AG04449 (cell line): ENCODE measurements around the gene OR2D2.
"Not testable (repeated sequence)": the region's sequence is repeated elsewhere in the genome, so short reads cannot be mapped to it uniquely, and the experiment has no call there.

Experiments
- CTCF ChIA-PET: fragments of 350-600 bp; formaldehyde crosslinking; extraction: SDS; loops from one replicate; lab custom pipeline; 2021; ENCODE audit warnings: antibody characterized with exemption; lab: Yijun Ruan, JAX
- POLR2A ChIA-PET: fragments of 400-600, 350-600 bp; formaldehyde crosslinking; extraction: SDS; loops from one replicate; lab custom pipeline; 2020; ENCODE audit warnings: antibody characterized with exemption, inconsistent platforms; lab: Yijun Ruan, JAX
- DNase-seq: peaks from one replicate; pipeline ENCODE4 v3.0.0-alpha.2; 2010; ENCODE audit warnings: low read depth, low spot score
- H3K4me3 ChIP-seq: 2 replicates; pipeline ENCODE4 v1.5.1; 2011; ENCODE audit warnings: low read depth, mild to moderate bottlenecking, control low read depth, low read length
- TF ChIP-seq, protein P1 (sequence below): IDR thresholded peaks from one replicate; pipeline ENCODE4 v1.5.1; 2011; ENCODE audit warnings: mild to moderate bottlenecking, moderate library complexity, low read length, control low read depth, inconsistent platforms; ENCODE audit not compliant: insufficient read depth; ENCODE audit errors: missing control alignments

OR2D2 gene

DNA sequence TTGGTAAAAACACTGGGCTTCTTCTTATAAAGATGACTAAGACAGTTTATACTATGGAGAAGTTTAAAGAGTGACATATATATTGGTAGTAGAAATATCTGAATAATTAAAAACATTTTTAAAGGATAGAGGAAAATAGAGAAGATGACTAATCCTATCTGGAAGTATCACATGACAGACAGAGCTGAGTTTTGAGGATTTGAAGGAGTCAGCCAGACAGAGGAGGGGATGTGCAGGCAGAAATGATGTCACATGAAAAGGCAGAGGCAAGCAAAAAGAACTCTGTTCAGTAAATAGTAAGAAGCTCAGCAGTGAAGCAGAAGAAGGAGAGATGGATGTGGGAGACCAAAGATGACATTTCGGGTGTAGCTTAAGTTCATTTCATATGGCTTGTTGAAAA, 27.9 kb downstream of the OR2D2 start:
- ChIA-PET CTCF (no interaction called here), POLR2A (no interaction called here)
- no peak overlapping the region for H3K4me3 ChIP-seq
- no peak for DNase-seq
- TF ChIP-seq, protein P1, sequence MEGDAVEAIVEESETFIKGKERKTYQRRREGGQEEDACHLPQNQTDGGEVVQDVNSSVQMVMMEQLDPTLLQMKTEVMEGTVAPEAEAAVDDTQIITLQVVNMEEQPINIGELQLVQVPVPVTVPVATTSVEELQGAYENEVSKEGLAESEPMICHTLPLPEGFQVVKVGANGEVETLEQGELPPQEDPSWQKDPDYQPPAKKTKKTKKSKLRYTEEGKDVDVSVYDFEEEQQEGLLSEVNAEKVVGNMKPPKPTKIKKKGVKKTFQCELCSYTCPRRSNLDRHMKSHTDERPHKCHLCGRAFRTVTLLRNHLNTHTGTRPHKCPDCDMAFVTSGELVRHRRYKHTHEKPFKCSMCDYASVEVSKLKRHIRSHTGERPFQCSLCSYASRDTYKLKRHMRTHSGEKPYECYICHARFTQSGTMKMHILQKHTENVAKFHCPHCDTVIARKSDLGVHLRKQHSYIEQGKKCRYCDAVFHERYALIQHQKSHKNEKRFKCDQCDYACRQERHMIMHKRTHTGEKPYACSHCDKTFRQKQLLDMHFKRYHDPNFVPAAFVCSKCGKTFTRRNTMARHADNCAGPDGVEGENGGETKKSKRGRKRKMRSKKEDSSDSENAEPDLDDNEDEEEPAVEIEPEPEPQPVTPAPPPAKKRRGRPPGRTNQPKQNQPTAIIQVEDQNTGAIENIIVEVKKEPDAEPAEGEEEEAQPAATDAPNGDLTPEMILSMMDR = no peak

DNA sequence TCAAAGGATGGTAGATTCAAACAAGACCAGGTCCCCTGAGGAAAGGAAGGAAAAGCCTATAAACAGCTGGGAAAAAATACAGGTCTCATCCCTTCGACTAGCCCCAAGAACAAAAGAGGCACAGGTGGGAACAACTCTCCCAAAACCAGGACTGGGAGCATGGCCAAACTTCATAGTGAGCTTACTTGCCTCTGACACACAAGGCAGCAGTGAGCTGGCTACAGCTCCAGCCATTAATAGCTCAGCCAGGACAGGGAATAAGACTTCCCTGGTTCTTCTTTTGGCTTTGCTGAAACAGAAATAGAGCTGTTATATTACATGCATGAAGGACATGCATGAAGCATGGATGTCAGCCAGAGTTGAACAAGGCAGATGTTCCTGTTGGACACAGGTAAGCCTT, 29.3 kb downstream of the OR2D2 start, which contains the start of gene OR10A2:
Gene OR10A2, plus strand, starts transcription at position 97 of the 400 bp plus-strand sequence. CDS start 6,698 bp downstream, outside the sequence.
- POLR2A ChIA-PET = no interaction called here
- H3K4me3 ChIP-seq = no peak within 1 kb of the TSS
- no peak for DNase-seq
- TF ChIP-seq, protein P1 = no peak
- CTCF ChIA-PET = no interaction called here

DNA sequence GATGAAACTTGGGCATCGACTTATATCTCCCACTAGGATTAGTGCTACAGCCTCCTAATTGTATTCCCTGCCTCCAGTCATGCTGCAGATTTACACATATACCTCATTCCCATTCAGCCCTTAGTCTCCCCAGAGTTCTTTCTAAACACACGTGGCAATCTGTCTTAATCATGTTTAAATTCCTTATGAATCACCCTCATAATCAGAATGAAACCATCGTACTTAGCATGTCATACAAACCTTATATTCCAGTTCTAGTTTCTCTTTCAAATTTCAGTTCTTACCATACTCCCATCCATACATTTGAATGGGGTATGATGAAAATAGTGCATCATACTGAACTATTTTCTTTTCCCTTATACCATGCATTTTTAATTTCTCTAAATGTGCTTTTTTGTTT, 35.4 kb downstream of the OR2D2 start:
- POLR2A ChIA-PET = no interaction called here
- DNase-seq = no peak
- no peak overlapping the region for H3K4me3 ChIP-seq
- CTCF ChIA-PET = no interaction called here
- TF ChIP-seq, protein P1 = no peak

DNA sequence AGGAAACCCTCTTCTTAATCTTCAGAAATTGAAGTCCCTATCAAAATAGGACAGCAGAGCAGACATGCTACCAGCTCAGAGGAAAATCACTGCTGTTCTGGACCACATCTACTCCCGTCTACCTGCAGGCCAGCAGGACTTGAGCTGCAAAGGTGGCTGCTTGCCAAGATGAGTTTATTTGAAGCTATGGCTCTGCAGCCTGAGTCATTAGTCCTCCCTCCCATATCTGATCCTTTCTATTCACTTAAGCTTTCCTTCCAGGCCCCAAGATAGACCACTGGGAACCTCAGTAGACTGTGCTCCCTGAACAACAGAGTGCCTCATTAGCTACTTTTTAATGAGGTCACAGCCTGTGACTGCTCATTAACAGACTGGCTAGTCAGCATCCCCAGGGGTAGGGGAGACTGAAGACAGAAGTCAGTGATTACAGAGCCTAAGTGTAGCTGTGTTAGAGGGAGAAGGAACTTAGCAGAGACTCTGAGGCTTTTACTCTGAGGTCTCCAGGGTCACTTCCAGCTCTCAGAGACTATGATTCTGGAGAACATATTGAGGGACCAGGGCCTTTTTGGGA, 36.2 kb downstream of the OR2D2 start:
- CTCF ChIA-PET = interaction anchor here (1.1 kb wide), 1 partner anchor 44 kb away, joined by 3 read pairs; no protein-coding TSS in a partner anchor
- TF ChIP-seq, protein P1 = no peak
- no peak overlapping the region for H3K4me3 ChIP-seq
- POLR2A ChIA-PET = no interaction called here
- DNase-seq = no peak

DNA sequence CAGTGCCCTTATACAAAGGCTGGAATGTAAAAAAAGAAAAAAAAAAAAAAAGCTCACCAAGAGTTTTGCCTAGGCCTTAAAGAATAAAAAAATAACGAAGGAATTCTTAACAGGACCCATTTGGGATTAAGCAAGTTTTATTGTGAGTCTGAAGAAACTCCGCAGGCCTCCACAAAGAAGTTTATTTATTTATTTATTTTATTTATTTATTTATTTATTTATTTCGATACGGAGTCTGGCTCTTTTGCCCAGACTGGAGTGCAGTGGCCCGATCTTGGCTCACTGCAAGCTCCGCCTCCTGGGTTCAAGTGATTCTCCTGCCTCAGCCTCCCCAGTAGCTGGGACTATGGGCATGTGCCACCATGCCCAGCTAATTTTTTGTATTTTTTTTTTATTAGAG, 37.5 kb downstream of the OR2D2 start:
- DNase-seq, POLR2A ChIA-PET, H3K4me3 ChIP-seq, CTCF ChIA-PET: not testable (repeated sequence)

DNA sequence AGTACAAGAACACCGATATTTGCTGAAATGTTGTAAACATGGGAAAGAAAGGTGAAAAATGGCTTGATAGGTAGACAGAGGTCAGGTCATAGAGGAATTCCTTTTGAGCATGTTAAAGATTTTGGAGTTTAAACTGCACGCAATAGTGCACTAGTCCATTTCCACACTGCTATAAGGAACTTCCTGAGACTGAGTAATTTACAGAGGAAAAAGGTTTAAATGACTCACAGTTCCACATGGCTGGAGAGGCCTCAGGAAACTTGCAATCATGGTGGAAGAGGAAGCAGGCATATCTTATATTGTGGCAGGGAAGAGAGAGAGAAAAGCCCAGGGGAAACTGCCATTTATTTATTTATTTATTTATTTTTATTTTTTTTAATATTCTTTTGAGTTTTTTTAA, 41.8 kb downstream of the OR2D2 start:
- ChIA-PET CTCF (no interaction called here), POLR2A (no interaction called here)
- no peak overlapping the region for H3K4me3 ChIP-seq
- no peak for DNase-seq
- TF ChIP-seq, protein P1 = no peak

DNA sequence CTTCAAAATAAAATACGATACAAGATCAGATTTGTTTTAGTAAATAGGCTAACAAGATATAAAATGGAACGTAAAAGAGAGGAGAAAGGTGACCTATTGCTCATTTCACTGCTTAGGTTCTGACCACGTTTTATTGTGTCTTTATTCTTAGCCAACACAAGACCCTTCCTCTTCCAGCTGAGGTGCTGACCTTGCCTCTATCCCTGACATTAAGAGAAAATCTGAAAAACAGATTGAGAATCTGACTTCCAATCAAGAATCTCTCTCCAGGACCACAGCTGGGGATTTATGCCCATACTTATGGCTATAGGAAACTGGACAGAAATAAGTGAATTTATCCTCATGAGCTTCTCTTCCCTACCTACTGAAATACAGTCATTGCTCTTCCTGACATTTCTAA, 46.9 kb downstream of the OR2D2 start, which contains the start of gene OR10A5:
Gene OR10A5, plus strand, starts transcription at position 301 of the 400 bp plus-strand sequence. Its CDS starts 0 bp downstream, at position 301.
- TF ChIP-seq, protein P1 = no peak
- no peak for DNase-seq
- H3K4me3 ChIP-seq = no peak within 1 kb of the TSS
- CTCF ChIA-PET = no interaction called here
- POLR2A ChIA-PET = no interaction called here
